ENCODE data around the gene AMOTL1. TPM values are rescaled to one million over a fixed set of nuclear protein-coding genes. Genes with fewer than 3 reads are reported as not detected.

The AMOTL1 gene
- total RNA-seq, 1 donor from 2014 or later = 57.2 TPM

GRCh38 chr11:94731880-94732601, 36.1 kb upstream of the AMOTL1 start:
- no peak overlapping the region for H3K4me3 ChIP-seq
- H3K27ac ChIP-seq = peak overlapping the region; percentile 70
- DNase-seq (no peak), ATAC-seq (peak; percentile 49 to 53)
- intact Hi-C loops (cut with DNase I) = no loop called here
- H3K27me3 ChIP-seq (ENCODE audit: low read depth) = no peaks in the 10 kb centered on the region
- TF ChIP-seq CTCF (IDR thresholded peaks at IDR 0.05) = no peak
- no peaks in the 10 kb centered on the region for H3K36me3 ChIP-seq
- peaks cover 11% of the 10 kb centered on the region for H3K4me1 ChIP-seq
- no peaks in the 10 kb centered on the region for H3K9me3 ChIP-seq

GRCh38 chr11:94732617-94733281, 35.4 kb upstream of the AMOTL1 start:
- intact Hi-C loops (cut with DNase I) = no loop called here
- no peaks in the 10 kb centered on the region for H3K36me3 ChIP-seq
- H3K9me3 ChIP-seq = no peaks in the 10 kb centered on the region
- DNase-seq = peak; percentile 57
- TF ChIP-seq CTCF (IDR thresholded peaks at IDR 0.05) = no peak
- ATAC-seq = peak; percentile 59 to 77
- H3K4me3 ChIP-seq = no peak overlapping the region
- no peaks in the 10 kb centered on the region for H3K27me3 ChIP-seq (ENCODE audit: low read depth)
- H3K4me1 ChIP-seq = peaks cover 11% of the 10 kb centered on the region
- peak overlapping the region; percentile 70 for H3K27ac ChIP-seq

- DNase-seq (no peak), ATAC-seq (no peak)
- no peak for TF ChIP-seq CTCF (IDR thresholded peaks at IDR 0.05)
- intact Hi-C loops (cut with DNase I) = no loop called here
- Histone ChIP-seq H3K4me3 (no peak overlapping the region), H3K27ac (no peak overlapping the region), H3K27me3 (ENCODE audit: low read depth) (peaks cover 3% of the 10 kb centered on the region), H3K4me1 (peaks cover 11% of the 10 kb centered on the region), H3K9me3 (no peaks in the 10 kb centered on the region), H3K36me3 (no peaks in the 10 kb centered on the region)
Measured at GRCh38 chr11:94734563-94735275, 33.4 kb upstream of the AMOTL1 start.

- no peak for ATAC-seq
Measured at GRCh38 chr11:94735907-94736306, 32.2 kb upstream of the AMOTL1 start.

More at GRCh38 chr11:94735907-94736306, 32.2 kb upstream of the AMOTL1 start:
- Histone ChIP-seq H3K4me3 (no peak overlapping the region), H3K27me3 (ENCODE audit: low read depth) (peaks cover 3% of the 10 kb centered on the region), H3K4me1 (peaks cover 16% of the 10 kb centered on the region), H3K9me3 (no peaks in the 10 kb centered on the region), H3K36me3 (no peaks in the 10 kb centered on the region), H3K27ac (no peak overlapping the region)
- TF ChIP-seq CTCF (IDR thresholded peaks at IDR 0.05) = no peak
- DNase-seq = no peak
- intact Hi-C loops (cut with DNase I) = no loop called here

Measured in lower lobe of right lung (tissue), 2 donors.